ENCODE results near the gene LRRC8A. TPM values are rescaled to one million over a fixed set of nuclear protein-coding genes. Genes with fewer than 3 reads are reported as not detected.

Gene LRRC8A
- total RNA-seq, 1 experiment from 2014 or later = 22.0 TPM

GRCh38 chr9:128894764-128895163, 12.8 kb downstream of the LRRC8A start:
- Histone ChIP-seq H3K4me3 (replicated peaks in 1 of 2; ENCODE audit: low read depth in 1 of 2, low read length in 2 of 2) (no peak overlapping the region), H4K20me1 (ENCODE audit: insufficient read depth) (no peaks in the 10 kb centered on the region), H2AFZ (ENCODE audit: low read depth, low read length, poor library complexity, severe bottlenecking) (no peak overlapping the region), H3K9me2 (ENCODE audit: insufficient read depth) (no peaks in the 10 kb centered on the region), H3K27ac (ENCODE audit: low read depth, low read length) (no peak overlapping the region), H3K4me2 (ENCODE audit: low read length) (no peak overlapping the region), H3K9me3 (ENCODE audit: control insufficient read depth in 1 of 2, insufficient read depth in 1 of 2, low read depth in 1 of 2, low read length in 2 of 2) (no peaks in the 10 kb centered on the region), H3K4me1 (ENCODE audit: control insufficient read depth in 1 of 2, insufficient read depth in 2 of 2, low read length in 2 of 2) (peaks cover 3 to 24% of the 10 kb centered on the region in 2 experiments; a peak in 3 of 4 replicates), H3K79me2 (ENCODE audit: insufficient read depth, low read length) (peaks cover 6% of the 10 kb centered on the region; the same call in 1 of the 2 replicates), H3K9ac (ENCODE audit: low read length) (no peak overlapping the region), H3K27me3 (ENCODE audit: insufficient read depth, low read length) (no peaks in the 10 kb centered on the region), H3K36me3 (ENCODE audit: control insufficient read depth in 1 of 2, insufficient read depth in 2 of 2, low read length in 2 of 2) (peaks cover 2 to 4% of the 10 kb centered on the region in 2 experiments; a peak in 1 of 4 replicates)
- TF ChIP-seq POLR2AphosphoS5 (IDR thresholded peaks at IDR 0.05; ENCODE audit: low read depth, low read length) = no peak
- no peak for TF ChIP-seq ZFX (IDR thresholded peaks at IDR 0.05)
- no peak for TF ChIP-seq SP1 (IDR thresholded peaks at IDR 0.05; ENCODE audit: low read depth)
- TF ChIP-seq, protein P1, sequence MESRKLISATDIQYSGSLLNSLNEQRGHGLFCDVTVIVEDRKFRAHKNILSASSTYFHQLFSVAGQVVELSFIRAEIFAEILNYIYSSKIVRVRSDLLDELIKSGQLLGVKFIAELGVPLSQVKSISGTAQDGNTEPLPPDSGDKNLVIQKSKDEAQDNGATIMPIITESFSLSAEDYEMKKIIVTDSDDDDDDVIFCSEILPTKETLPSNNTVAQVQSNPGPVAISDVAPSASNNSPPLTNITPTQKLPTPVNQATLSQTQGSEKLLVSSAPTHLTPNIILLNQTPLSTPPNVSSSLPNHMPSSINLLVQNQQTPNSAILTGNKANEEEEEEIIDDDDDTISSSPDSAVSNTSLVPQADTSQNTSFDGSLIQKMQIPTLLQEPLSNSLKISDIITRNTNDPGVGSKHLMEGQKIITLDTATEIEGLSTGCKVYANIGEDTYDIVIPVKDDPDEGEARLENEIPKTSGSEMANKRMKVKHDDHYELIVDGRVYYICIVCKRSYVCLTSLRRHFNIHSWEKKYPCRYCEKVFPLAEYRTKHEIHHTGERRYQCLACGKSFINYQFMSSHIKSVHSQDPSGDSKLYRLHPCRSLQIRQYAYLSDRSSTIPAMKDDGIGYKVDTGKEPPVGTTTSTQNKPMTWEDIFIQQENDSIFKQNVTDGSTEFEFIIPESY (IDR thresholded peaks at IDR 0.05; ENCODE audit: extremely low read depth, insufficient replicate concordance, low read length) = no peak
- no peak for TF ChIP-seq EZH2phosphoT487 (IDR thresholded peaks at IDR 0.05; ENCODE audit: borderline replicate concordance)
- TF ChIP-seq CTCF (IDR thresholded peaks at IDR 0.05 in 2 of 3, conservative IDR thresholded peaks at IDR 0.05 in 1 of 3; ENCODE audit: borderline replicate concordance in 1 of 3, insufficient read depth in 1 of 3, low read depth in 2 of 3, low read length in 2 of 3) = no peak
- no peak for TF ChIP-seq FOSL1 (IDR thresholded peaks at IDR 0.05; ENCODE audit: low read depth)
- no peak for TF ChIP-seq REST (IDR thresholded peaks at IDR 0.05; ENCODE audit: low read depth)
- TF ChIP-seq ATF3 (IDR thresholded peaks at IDR 0.05) = no peak
- TF ChIP-seq SIN3A (IDR thresholded peaks at IDR 0.05; ENCODE audit: low read depth) = no peak
- no peak for TF ChIP-seq YY1 (IDR thresholded peaks at IDR 0.05; ENCODE audit: extremely low read depth, insufficient replicate concordance, low read depth, low read length)
- no peak for TF ChIP-seq CBX3 (IDR thresholded peaks at IDR 0.05; ENCODE audit: low read depth)
- TF ChIP-seq RAD21 (IDR thresholded peaks at IDR 0.05; ENCODE audit: low read depth) = no peak
- no peak for TF ChIP-seq CEBPB (IDR thresholded peaks at IDR 0.05; ENCODE audit: low read depth)
- TF ChIP-seq SRF (IDR thresholded peaks at IDR 0.05; ENCODE audit: low read depth) = no peak
- TF ChIP-seq MAX (IDR thresholded peaks at IDR 0.05) = no peak
- no peak for TF ChIP-seq EZH2 (IDR thresholded peaks at IDR 0.05)
- no peak for TF ChIP-seq EGR1 (IDR thresholded peaks at IDR 0.05; ENCODE audit: low read depth)
- no peak for TF ChIP-seq POLR2A (IDR thresholded peaks at IDR 0.05; ENCODE audit: borderline replicate concordance, extremely low read depth, insufficient read depth, insufficient read length)
- no peak for TF ChIP-seq ELF1 (IDR thresholded peaks at IDR 0.05; ENCODE audit: borderline replicate concordance, low read depth)
- intact Hi-C loops (cut with micrococcal nuclease) = no loop called here
- CTCF ChIA-PET = no interaction called here
- ATAC-seq (no peak), DNase-seq (ENCODE audit: low read depth, low spot score) (no peak)
- BruUV-seq (replicated peaks) = no TSS peak
- RAD21 ChIA-PET (ENCODE audit: low non-redundant PET in 1 of 2, low total read pairs in 2 of 2, uncharacterized antibody in 2 of 2, unreplicated experiment in 2 of 2) = no interaction called here
- POLR2A ChIA-PET = no interaction called here
